Breast epithelium (tissue), 4 donors: ENCODE data around the gene SALL4. TPM values are rescaled to one million over a fixed set of nuclear protein-coding genes. Genes with fewer than 3 reads are reported as not detected.

Experiments used
- DNase-seq, 2 donors: peaks; one replicate each; pipeline ENCODE4 v3.0.0-alpha.2; 2019; ENCODE audit warnings: low spot score in 2 of 2
- H3K27ac ChIP-seq, 2 donors: fragments of 200-600 bp; sonication (generic) in 1 of 2; one replicate each; pipeline ENCODE4 v1.5.1; 2016 to 2019; ENCODE audit warnings: mild to moderate bottlenecking in 1 of 2
- H3K27me3 ChIP-seq, 2 donors: fragments of 200-600 bp; sonication (generic) in 1 of 2; one replicate each; pipeline versions ENCODE4 v1.5.1 to v1.6.0; 2017 to 2019; ENCODE audit warnings: control low read depth in 1 of 2, mild to moderate bottlenecking in 1 of 2
- H3K36me3 ChIP-seq: fragments of 200-600 bp; one replicate; pipeline ENCODE4 v1.5.1; 2019
- H3K4me1 ChIP-seq, 2 donors: fragments of 200-600 bp; sonication (generic); one replicate each; pipeline ENCODE4 v1.5.1; 2016 to 2019; ENCODE audit warnings: control low read depth in 1 of 2
- H3K4me3 ChIP-seq, 3 donors: fragments of 200-600 bp; sonication (generic); 1 replicate in 2 of 3; 2 replicates in 1 of 3; pipeline ENCODE4 v1.5.1; 2016 to 2019; ENCODE audit warnings: mild to moderate bottlenecking in 3 of 3, moderate library complexity in 2 of 3
- H3K9me3 ChIP-seq, 2 donors: fragments of 200-600 bp; sonication (generic) in 1 of 2; one replicate each; pipeline ENCODE4 v1.5.1; 2016 to 2019; ENCODE audit warnings: control low read depth in 1 of 2
- CTCF ChIP-seq, 3 donors: fragments of 450-650 bp; IDR thresholded peaks; one replicate each; pipeline ENCODE4 v1.5.1; 2016 to 2017; ENCODE audit warnings: antibody characterized with exemption in 3 of 3, mild to moderate bottlenecking in 3 of 3, moderate library complexity in 3 of 3
- POLR2A ChIP-seq: fragments of 450-650 bp; IDR thresholded peaks from one replicate; pipeline ENCODE4 v1.6.1; 2016; ENCODE audit warnings: antibody characterized with exemption, mild to moderate bottlenecking, moderate library complexity
- POLR2AphosphoS5 ChIP-seq, 3 donors: sonication (generic); formaldehyde crosslinking; IDR thresholded peaks; one replicate each; pipeline ENCODE4 v1.6.1; 2017; ENCODE audit warnings: antibody characterized with exemption in 3 of 3
- intact Hi-C: fragments of 100-400 bp; cut with DNase I; formaldehyde crosslinking; loops from one replicate; pipeline ENCODE4 v1.15.1; 2023; ENCODE audit warnings: low total_unique reads
- total RNA-seq, 3 donors: library from RNA; depleted of rRNA; stranded (reverse); fragments of >200 nt; gene quantifications; one replicate each; pipeline ENCODE4 v1.1.0, GENCODE V29; 2016

SALL4 gene
- total RNA-seq, 3 donors from 2014 or later: 0.29 to 0.33 (median 0.32) TPM

GRCh38 chr20:51811514-51812128 lies 9.3 kb upstream of the SALL4 start:
- Histone ChIP-seq H3K4me1 (no peaks in the 10 kb centered on the region), H3K27me3 (no peaks in the 10 kb centered on the region), H3K36me3 (no peaks in the 10 kb centered on the region), H3K27ac (no peak overlapping the region), H3K9me3 (no peaks in the 10 kb centered on the region), H3K4me3 (no peak overlapping the region)
- TF ChIP-seq POLR2AphosphoS5 (IDR thresholded peaks at IDR 0.05) (no peak), CTCF (IDR thresholded peaks at IDR 0.05) (no peak), POLR2A (no peak)
- intact Hi-C loops: no loop called here
- DNase-seq: no peak

GRCh38 chr20:51811042-51811355 lies 8.7 kb upstream of the SALL4 start:
- intact Hi-C loops: no loop called here
- Histone ChIP-seq H3K36me3 (no peaks in the 10 kb centered on the region), H3K4me3 (no peak overlapping the region), H3K27ac (no peak overlapping the region), H3K27me3 (no peaks in the 10 kb centered on the region), H3K4me1 (no peaks in the 10 kb centered on the region), H3K9me3 (no peaks in the 10 kb centered on the region)
- no peak for DNase-seq
- TF ChIP-seq POLR2A: no peak

- Histone ChIP-seq H3K36me3 (no peaks in the 10 kb centered on the region), H3K4me1 (no peaks in the 10 kb centered on the region), H3K4me3 (no peak overlapping the region), H3K27ac (no peak overlapping the region), H3K9me3 (no peaks in the 10 kb centered on the region), H3K27me3 (no peaks in the 10 kb centered on the region)
- DNase-seq: no peak
- intact Hi-C loops: no loop called here
- no peak for TF ChIP-seq CTCF (IDR thresholded peaks at IDR 0.05)
- no peak for TF ChIP-seq POLR2A
- TF ChIP-seq POLR2AphosphoS5 (IDR thresholded peaks at IDR 0.05): no peak
These were observed 8.1 kb upstream of the SALL4 start for GRCh38 chr20:51810155-51811041.

- intact Hi-C loops: no loop called here
These were observed 5.5 kb upstream of the SALL4 start for GRCh38 chr20:51807720-51808250.

GRCh38 chr20:51804754-51805153 lies 2.4 kb upstream of the SALL4 start:
- no peak for DNase-seq
- Histone ChIP-seq H3K27me3 (peaks cover 0 to 16% of the 10 kb centered on the region in 2 donors), H3K4me1 (peaks cover 0 to 17% of the 10 kb centered on the region in 2 donors), H3K36me3 (no peaks in the 10 kb centered on the region), H3K9me3 (no peaks in the 10 kb centered on the region), H3K4me3 (no peak overlapping the region), H3K27ac (no peak overlapping the region)
- TF ChIP-seq CTCF (IDR thresholded peaks at IDR 0.05) (no peak), POLR2A (no peak), POLR2AphosphoS5 (IDR thresholded peaks at IDR 0.05) (no peak)
- intact Hi-C loops: no loop called here

More at GRCh38 chr20:51807720-51808250, 5.5 kb upstream of the SALL4 start:
- Histone ChIP-seq H3K4me3 (no peak overlapping the region), H3K9me3 (no peaks in the 10 kb centered on the region), H3K27ac (no peak overlapping the region), H3K4me1 (no peaks in the 10 kb centered on the region), H3K36me3 (no peaks in the 10 kb centered on the region), H3K27me3 (no peaks in the 10 kb centered on the region)
- TF ChIP-seq POLR2AphosphoS5 (IDR thresholded peaks at IDR 0.05): no peak
- TF ChIP-seq CTCF (IDR thresholded peaks at IDR 0.05): no peak
- no peak for TF ChIP-seq POLR2A
- DNase-seq: no peak
